CD4-positive, alpha-beta memory T cell (primary cell): ENCODE results near the gene SLC39A11. TPM values are rescaled to one million over a fixed set of nuclear protein-coding genes. Genes with fewer than 3 reads are reported as not detected.

Source experiments
- CTCF ChIA-PET: fragments of 350-600 bp; sonication (Branson Sonifier 250); formaldehyde crosslinking; loops from one replicate; lab custom pipeline; 2021; ENCODE audit warnings: inconsistent platforms; ENCODE audit not compliant: partially characterized antibody; lab: Charles Lee
- POLR2A ChIA-PET: fragments of 350-600 bp; sonication (Branson Sonifier 250); formaldehyde crosslinking; loops from one replicate; lab custom pipeline; 2021; ENCODE audit not compliant: partially characterized antibody; lab: Charles Lee
- DNase-seq, 5 donors: peaks; one replicate each; pipeline versions ENCODE4 v3.0.0 to v3.0.0-alpha.2; 2020 to 2022; ENCODE audit warnings: mixed read lengths in 1 of 5
- H3K27ac ChIP-seq: one replicate; pipeline ENCODE4 v1.7.0; 2013; ENCODE audit warnings: low read depth, low read length
- H3K27me3 ChIP-seq: 2 replicates; pipeline ENCODE4 v1.7.0; 2013; ENCODE audit warnings: mild to moderate bottlenecking, low read length, moderate library complexity; ENCODE audit not compliant: insufficient read depth
- H3K36me3 ChIP-seq: 2 replicates; pipeline ENCODE4 v1.7.0; 2013; ENCODE audit warnings: mild to moderate bottlenecking, low read length, moderate library complexity; ENCODE audit not compliant: insufficient read depth
- H3K4me1 ChIP-seq: 2 replicates; pipeline ENCODE4 v1.7.0; 2013; ENCODE audit warnings: mild to moderate bottlenecking, low read length, moderate library complexity; ENCODE audit not compliant: insufficient read depth
- H3K4me3 ChIP-seq, 2 donors: one replicate each; pipeline ENCODE4 v1.7.0; 2013; ENCODE audit warnings: low read length in 2 of 2, mild to moderate bottlenecking in 1 of 2
- H3K9me3 ChIP-seq, 2 donors: one replicate each; pipeline ENCODE4 v1.7.0; 2013; ENCODE audit warnings: low read length in 2 of 2, control low read depth in 1 of 2; ENCODE audit not compliant: control insufficient read depth in 1 of 2
- H3K27ac Mint-ChIP-seq, 7 donors: one replicate each; pipeline ENCODE4 v1.8.0; 2020 to 2021; ENCODE audit warnings: mixed read lengths in 7 of 7, mild to moderate bottlenecking in 6 of 7, inconsistent platforms in 3 of 7, moderate library complexity in 3 of 7
- H3K27me3 Mint-ChIP-seq, 2 donors: one replicate each; pipeline ENCODE4 v1.8.0; 2020 to 2021; ENCODE audit warnings: mixed read lengths in 2 of 2
- H3K36me3 Mint-ChIP-seq, 2 donors: one replicate each; pipeline ENCODE4 v1.8.0; 2020 to 2021; ENCODE audit warnings: mixed read lengths in 2 of 2, inconsistent platforms in 1 of 2, mild to moderate bottlenecking in 1 of 2
- H3K4me1 Mint-ChIP-seq, 4 donors: one replicate each; pipeline ENCODE4 v1.8.0; 2020 to 2021; ENCODE audit warnings: mixed read lengths in 4 of 4, mild to moderate bottlenecking in 1 of 4
- H3K4me3 Mint-ChIP-seq, 8 donors: one replicate each; pipeline ENCODE4 v1.8.0; 2020 to 2021; ENCODE audit warnings: mixed read lengths in 8 of 8, mild to moderate bottlenecking in 7 of 8, moderate library complexity in 6 of 8, inconsistent platforms in 3 of 8
- H3K9me3 Mint-ChIP-seq, 8 donors: one replicate each; pipeline ENCODE4 v1.8.0; 2020 to 2021; ENCODE audit warnings: mixed read lengths in 8 of 8, mild to moderate bottlenecking in 5 of 8, inconsistent platforms in 3 of 8, moderate library complexity in 1 of 8
- intact Hi-C: fragments of 100-400 bp; cut with micrococcal nuclease; formaldehyde crosslinking; loops from one replicate; pipeline ENCODE4 v1.15.1; 2023
- polyA plus RNA-seq, 2 donors: library from polyadenylated mRNA; unstranded; fragments of 300-500 nt; fragmentation: Illumina TruSeq; gene quantifications; one replicate each; pipeline ENCODE4 v1.2.3, GENCODE V29; 2021
- total RNA-seq, 2 experiments: library from RNA; stranded (reverse); gene quantifications; one replicate each; pipeline ENCODE4 v1.2.3, GENCODE V29; 2021

The SLC39A11 gene
- total and polyA plus RNA-seq, 4 experiments from 2014 or later, result 15.9 to 23.7 (median 20.4) TPM

DNA sequence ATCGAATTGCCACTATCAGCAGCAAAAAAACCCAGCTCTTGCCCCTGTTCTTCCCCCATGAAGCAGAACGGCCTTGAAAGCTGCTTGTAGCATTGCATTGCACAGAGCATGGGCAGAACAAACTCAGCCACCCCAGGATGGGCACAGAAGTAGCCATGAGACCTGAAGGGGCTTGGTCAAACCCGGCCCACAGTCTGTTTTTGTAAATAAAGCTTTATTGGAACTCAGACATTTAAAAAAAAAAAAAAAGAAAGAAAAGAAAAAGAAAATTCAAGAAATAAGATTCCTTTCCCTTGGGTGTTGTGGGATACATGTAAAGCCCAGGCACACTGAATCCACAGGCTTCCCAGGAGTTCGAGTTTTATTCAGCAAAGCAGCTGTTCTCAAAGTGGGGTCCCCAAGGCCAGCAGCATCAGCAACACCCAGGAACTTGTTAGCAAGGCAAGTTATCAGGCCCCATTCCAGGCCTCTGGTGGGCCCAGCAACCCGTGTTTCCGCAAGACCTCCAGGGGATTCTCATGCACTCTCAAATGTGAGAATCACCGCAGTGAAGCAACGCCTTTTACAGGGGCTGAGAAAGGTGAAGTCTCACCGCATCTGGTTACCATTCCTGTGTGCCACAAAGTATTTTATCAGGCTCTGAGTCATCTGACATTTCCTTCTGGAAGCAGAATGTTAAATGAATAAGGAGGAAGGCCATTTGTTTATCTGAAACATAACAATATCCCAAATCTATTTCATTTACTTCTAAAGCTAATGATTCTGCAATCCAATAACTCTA lies 108.2 kb downstream of the SLC39A11 start:
- intact Hi-C loops, result no loop called here
- H3K4me3 Mint-ChIP-seq, result no peak overlapping the region
- Histone ChIP-seq H3K9me3 (no peaks in the 10 kb centered on the region), H3K27ac (no peak overlapping the region), H3K4me3 (no peak overlapping the region), H3K4me1 (no peaks in the 10 kb centered on the region), H3K36me3 (no peaks in the 10 kb centered on the region), H3K27me3 (no peaks in the 10 kb centered on the region)
- no peaks in the 10 kb centered on the region for H3K9me3 Mint-ChIP-seq
- no peak for DNase-seq
- no peaks in the 10 kb centered on the region for H3K27me3 Mint-ChIP-seq
- ChIA-PET CTCF (interaction anchor here (1.1 to 4.9 kb wide), 6 partner anchors 9 to 426 kb away, joined by 3 to 72 read pairs (median 28); no protein-coding TSS in a partner anchor), POLR2A (no interaction called here)
- no peak overlapping the region for H3K27ac Mint-ChIP-seq
- H3K36me3 Mint-ChIP-seq, result peaks cover 0 to 3% of the 10 kb centered on the region in 2 donors
- H3K4me1 Mint-ChIP-seq, result peaks cover 0 to 3% (median under 1%) of the 10 kb centered on the region in 4 donors

DNA sequence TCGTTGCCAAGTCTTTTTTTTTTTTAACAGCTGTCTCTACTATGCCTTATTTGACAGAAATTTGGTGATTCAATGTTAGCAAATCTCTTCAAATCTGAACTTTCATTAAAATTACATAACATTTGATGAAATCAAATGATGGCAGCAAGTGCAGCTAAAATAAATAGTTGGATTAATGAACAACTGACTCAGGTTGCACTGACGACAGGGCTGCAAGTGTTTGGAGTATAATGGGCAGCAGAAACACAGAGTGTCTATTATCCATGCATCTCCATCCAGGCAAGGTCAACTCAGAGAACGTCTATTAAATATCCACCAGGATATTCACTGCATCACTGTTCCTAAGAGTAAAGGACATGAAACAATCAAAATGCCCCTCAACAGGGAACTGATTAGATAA lies 109.8 kb downstream of the SLC39A11 start:
- no peaks in the 10 kb centered on the region for H3K9me3 Mint-ChIP-seq
- no peaks in the 10 kb centered on the region for H3K27me3 Mint-ChIP-seq
- peaks cover 8 to 16% (median 11%) of the 10 kb centered on the region in 4 donors for H3K4me1 Mint-ChIP-seq
- H3K4me3 ChIP-seq, result no peak overlapping the region
- H3K27me3 ChIP-seq, result no peaks in the 10 kb centered on the region
- no peak for DNase-seq
- ChIA-PET POLR2A (no interaction called here), CTCF (interaction anchor here (2.9 kb wide), 1 partner anchor 257 kb away, joined by 13 read pairs; no protein-coding TSS in a partner anchor)
- H3K36me3 ChIP-seq, result no peaks in the 10 kb centered on the region
- peaks cover 0 to 3% of the 10 kb centered on the region in 2 donors for H3K36me3 Mint-ChIP-seq
- peak overlapping the region in 1 of 7 donors; percentile 4 for H3K27ac Mint-ChIP-seq
- H3K4me3 Mint-ChIP-seq, result no peak overlapping the region
- H3K27ac ChIP-seq, result no peak overlapping the region
- no peaks in the 10 kb centered on the region for H3K9me3 ChIP-seq
- intact Hi-C loops, result no loop called here
- H3K4me1 ChIP-seq, result no peaks in the 10 kb centered on the region

- intact Hi-C loops, result no loop called here
- no peaks in the 10 kb centered on the region for H3K27me3 Mint-ChIP-seq
- H3K36me3 Mint-ChIP-seq, result peaks cover 0 to 13% of the 10 kb centered on the region in 2 donors
- DNase-seq, result no peak
- H3K27me3 ChIP-seq, result no peaks in the 10 kb centered on the region
- peak overlapping the region in 2 of 7 donors; percentile 2 to 76 for H3K27ac Mint-ChIP-seq
- H3K27ac ChIP-seq, result no peak overlapping the region
- no peak overlapping the region for H3K4me3 Mint-ChIP-seq
- no peaks in the 10 kb centered on the region for H3K9me3 ChIP-seq
- no peak overlapping the region for H3K4me3 ChIP-seq
- POLR2A ChIA-PET, result no interaction called here
- H3K4me1 Mint-ChIP-seq, result peaks cover 10 to 22% (median 13%) of the 10 kb centered on the region in 4 donors
- H3K4me1 ChIP-seq, result no peaks in the 10 kb centered on the region
- peaks cover 0 to 2% (median 0%) of the 10 kb centered on the region in 8 donors for H3K9me3 Mint-ChIP-seq
- no peaks in the 10 kb centered on the region for H3K36me3 ChIP-seq
- CTCF ChIA-PET, result interaction anchor here (1.1 kb wide), 1 partner anchor 419 kb away, joined by 3 read pairs; no protein-coding TSS in a partner anchor
Measured at GRCh38 chr17:72978593-72979218, 113.8 kb downstream of the SLC39A11 start.

DNA sequence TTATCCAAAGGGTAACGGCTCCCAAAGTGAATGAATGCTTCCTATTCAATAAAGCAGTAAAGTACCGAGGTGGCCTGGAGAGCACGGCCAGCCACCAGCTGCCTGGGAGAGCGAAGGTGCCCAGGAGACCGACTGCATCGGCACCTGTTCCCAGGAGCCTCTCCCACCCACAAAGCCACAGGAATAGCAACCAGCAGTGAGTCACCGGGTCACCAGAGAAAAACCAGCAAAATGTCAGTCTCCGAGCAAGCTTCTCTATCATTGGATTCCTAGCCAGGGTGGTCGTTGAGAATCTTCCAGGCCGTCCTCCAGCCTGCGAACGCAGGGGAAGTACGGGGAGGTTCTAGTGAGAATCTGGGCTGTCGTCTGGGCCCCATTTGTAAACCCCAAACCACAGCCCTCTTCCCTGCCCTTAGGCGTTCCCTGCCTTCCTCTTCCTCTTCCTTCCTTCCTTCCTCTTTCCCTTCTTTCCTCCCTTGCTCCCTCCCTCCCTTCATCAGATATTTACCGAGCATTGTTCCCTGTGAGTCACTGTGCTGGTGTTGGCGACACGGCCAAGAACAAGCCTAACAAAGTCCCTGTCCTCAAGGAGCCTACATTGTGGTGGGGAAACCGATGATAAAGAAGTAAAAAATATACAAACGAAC lies 114.6 kb downstream of the SLC39A11 start:
- H3K27ac Mint-ChIP-seq, result peak overlapping the region in 2 of 7 donors; percentile 42 to 77
- no peaks in the 10 kb centered on the region for H3K27me3 Mint-ChIP-seq
- no peaks in the 10 kb centered on the region for H3K9me3 ChIP-seq
- no peaks in the 10 kb centered on the region for H3K27me3 ChIP-seq
- intact Hi-C loops, result no loop called here
- peaks cover 0 to 2% (median 0%) of the 10 kb centered on the region in 8 donors for H3K9me3 Mint-ChIP-seq
- no peak overlapping the region for H3K4me3 ChIP-seq
- H3K4me1 Mint-ChIP-seq, result peaks cover 10 to 22% (median 13%) of the 10 kb centered on the region in 4 donors
- peak overlapping the region in 1 of 8 donors; percentile 36 for H3K4me3 Mint-ChIP-seq
- ChIA-PET CTCF (interaction anchor here (4.8 kb wide), 1 partner anchor 8 kb away, joined by 24 read pairs; no protein-coding TSS in a partner anchor), POLR2A (no interaction called here)
- no peak overlapping the region for H3K27ac ChIP-seq
- no peaks in the 10 kb centered on the region for H3K36me3 ChIP-seq
- H3K4me1 ChIP-seq, result no peaks in the 10 kb centered on the region
- H3K36me3 Mint-ChIP-seq, result peaks cover 0 to 13% of the 10 kb centered on the region in 2 donors
- DNase-seq, result no peak

GRCh38 chr17:72976971-72977770 lies 115.3 kb downstream of the SLC39A11 start:
- Mint-ChIP-seq H3K4me1 (peaks cover 10 to 22% (median 13%) of the 10 kb centered on the region in 4 donors), H3K36me3 (peaks cover 0 to 10% of the 10 kb centered on the region in 2 donors), H3K9me3 (peaks cover 0 to 2% (median 0%) of the 10 kb centered on the region in 8 donors), H3K27me3 (no peaks in the 10 kb centered on the region), H3K27ac (no peak overlapping the region), H3K4me3 (peak overlapping the region in 1 of 8 donors; percentile 3)
- H3K27ac ChIP-seq, result no peak overlapping the region
- DNase-seq, result no peak
- no peaks in the 10 kb centered on the region for H3K36me3 ChIP-seq
- H3K4me1 ChIP-seq, result no peaks in the 10 kb centered on the region
- H3K9me3 ChIP-seq, result no peaks in the 10 kb centered on the region
- ChIA-PET POLR2A (no interaction called here), CTCF (interaction anchor here (1.0 to 4.8 kb wide), 2 partner anchors 9 to 417 kb away, joined by 4 to 24 read pairs; no protein-coding TSS in a partner anchor)
- H3K27me3 ChIP-seq, result no peaks in the 10 kb centered on the region
- intact Hi-C loops, result no loop called here
- H3K4me3 ChIP-seq, result no peak overlapping the region

- H3K36me3 Mint-ChIP-seq, result peaks cover 0 to 10% of the 10 kb centered on the region in 2 donors
- H3K9me3 ChIP-seq, result no peaks in the 10 kb centered on the region
- intact Hi-C loops, result no loop called here
- no peaks in the 10 kb centered on the region for H3K4me1 ChIP-seq
- H3K4me1 Mint-ChIP-seq, result peaks cover 13 to 27% (median 15%) of the 10 kb centered on the region in 4 donors
- H3K27ac Mint-ChIP-seq, result no peak overlapping the region
- H3K27me3 ChIP-seq, result no peaks in the 10 kb centered on the region
- DNase-seq, result no peak
- H3K27ac ChIP-seq, result no peak overlapping the region
- H3K9me3 Mint-ChIP-seq, result peaks cover 0 to 2% (median 0%) of the 10 kb centered on the region in 8 donors
- ChIA-PET POLR2A (no interaction called here), CTCF (interaction anchor here (4.8 kb wide), 1 partner anchor 10 kb away, joined by 24 read pairs; no protein-coding TSS in a partner anchor)
- H3K4me3 ChIP-seq, result no peak overlapping the region
- no peaks in the 10 kb centered on the region for H3K36me3 ChIP-seq
- no peak overlapping the region for H3K4me3 Mint-ChIP-seq
- no peaks in the 10 kb centered on the region for H3K27me3 Mint-ChIP-seq
Measured at GRCh38 chr17:72975509-72975908, 117.0 kb downstream of the SLC39A11 start.
